NCI-H1092 treated with DMSO at 0.1 percent for 48 hours (cell line): ENCODE measurements around the gene BEGAIN.
A peak's percentile ranks its signal among the peaks of the same experiment; 100 is the strongest.

Experiments
- DNase-seq: peaks from one replicate; lab custom pipeline; 2025; lab: John Stamatoyannopoulos, UW

The BEGAIN gene

GRCh38 chr14:100536721-100537445, 50.3 kb downstream of the BEGAIN start:
- no peak for DNase-seq

- no peak for DNase-seq
Measured at GRCh38 chr14:100536121-100536510, 51.1 kb downstream of the BEGAIN start.

- DNase-seq, result no peak
Measured at GRCh38 chr14:100535287-100536120, 51.7 kb downstream of the BEGAIN start.

- no peak for DNase-seq
Measured at GRCh38 chr14:100534528-100535286, 52.5 kb downstream of the BEGAIN start.

GRCh38 chr14:100533656-100534485, 53.3 kb downstream of the BEGAIN start:
- no peak for DNase-seq

GRCh38 chr14:100532906-100533655, 54.1 kb downstream of the BEGAIN start:
- DNase-seq, result no peak

- DNase-seq, result no peak
Measured at GRCh38 chr14:100532154-100532861, 54.9 kb downstream of the BEGAIN start.

- DNase-seq, result no peak
Measured at GRCh38 chr14:100531152-100532121, 55.8 kb downstream of the BEGAIN start.

- no peak for DNase-seq
Measured at GRCh38 chr14:100530270-100531072, 56.7 kb downstream of the BEGAIN start.

- no peak for DNase-seq
Measured at GRCh38 chr14:100529561-100530031, 57.6 kb downstream of the BEGAIN start.

- DNase-seq, result no peak
Measured at GRCh38 chr14:100528962-100529560, 58.2 kb downstream of the BEGAIN start.

- DNase-seq, result no peak
Measured at GRCh38 chr14:100526632-100527031, 60.6 kb downstream of the BEGAIN start.

GRCh38 chr14:100526057-100526456, 61.2 kb downstream of the BEGAIN start:
- DNase-seq, result no peak

GRCh38 chr14:100525615-100526014, 61.6 kb downstream of the BEGAIN start:
- DNase-seq, result no peak

- DNase-seq, result no peak
Measured at GRCh38 chr14:100524933-100525243, 62.3 kb downstream of the BEGAIN start.

- no peak for DNase-seq
Measured at GRCh38 chr14:100524233-100524932, 62.8 kb downstream of the BEGAIN start.

- DNase-seq, result peak; percentile 31
Measured at GRCh38 chr14:100523843-100524169, 63.4 kb downstream of the BEGAIN start.
